Activated CD4-positive, alpha-beta T cell treated with anti-CD3 and anti-CD28 coated beads, Interleukin-2, amount 50 U/mL, for 4 hours (primary cell): ENCODE measurements around the gene DCC.

Source experiments
- DNase-seq, 2 experiments: peaks; one replicate each; pipeline ENCODE4 v3.0.0-alpha.2; 2020

The DCC gene

DNA sequence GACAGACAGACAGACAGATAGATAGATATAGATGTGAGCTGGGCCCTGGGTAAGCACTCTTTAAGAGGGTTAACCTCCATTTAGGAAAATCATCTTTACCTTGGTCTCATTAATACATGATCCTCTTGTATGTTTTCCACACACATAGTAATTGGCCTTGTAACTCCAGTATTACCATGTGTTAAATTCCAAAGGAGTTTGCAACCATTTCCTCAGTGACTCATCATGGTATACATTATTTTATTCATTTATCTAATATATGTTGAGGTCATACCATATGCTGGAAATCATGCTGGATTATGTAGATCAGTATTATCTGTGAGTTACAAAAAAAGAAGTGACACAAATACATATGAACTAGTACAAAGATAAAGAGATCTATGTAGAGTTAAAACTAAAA is 504.3 kb downstream of the DCC start:
- no peak for DNase-seq

DNA sequence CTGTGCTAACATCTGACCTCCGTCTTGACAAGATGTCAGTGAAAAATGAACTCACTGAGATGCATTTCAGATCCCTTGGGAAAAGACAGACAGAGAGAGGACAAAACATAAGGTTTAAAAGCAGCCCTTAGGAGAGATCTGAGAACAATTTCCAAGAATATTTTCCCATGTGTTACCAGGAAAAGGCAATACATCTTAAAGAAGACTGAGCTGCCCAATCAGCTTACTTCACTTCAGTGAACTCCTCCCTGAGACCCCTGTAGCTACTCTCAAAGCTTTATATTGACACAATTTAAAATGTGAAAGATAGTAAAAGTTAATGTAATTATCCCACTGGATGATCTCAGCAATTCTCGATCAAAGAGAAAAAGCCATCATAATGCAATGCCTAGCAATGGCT is 505.0 kb downstream of the DCC start:
- DNase-seq = no peak

GRCh38 chr18:52850031-52850560 is 510.1 kb downstream of the DCC start:
- no peak for DNase-seq

DNA sequence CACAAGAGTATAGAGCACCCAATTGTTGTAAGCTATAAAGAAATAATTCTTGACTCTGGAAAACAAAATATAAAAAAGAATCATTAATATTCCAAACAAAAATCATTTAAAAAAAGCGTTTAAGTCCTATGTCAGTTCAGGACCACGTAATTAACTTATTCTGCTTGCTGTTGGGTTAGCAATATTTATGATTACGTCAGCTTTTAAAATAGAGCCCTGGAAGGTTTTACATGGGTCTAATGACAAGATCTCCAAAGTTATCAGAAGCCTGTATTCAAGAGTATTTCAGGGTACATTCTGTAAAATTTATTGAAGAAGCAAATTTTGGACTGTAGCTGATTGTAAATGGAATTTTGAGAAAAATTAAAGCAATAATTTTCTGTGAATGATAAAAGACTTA is 521.6 kb downstream of the DCC start:
- no peak for DNase-seq

- DNase-seq = no peak
Observed at GRCh38 chr18:52869349-52869923, 529.4 kb downstream of the DCC start.

GRCh38 chr18:52869942-52870907 is 530.2 kb downstream of the DCC start:
- no peak for DNase-seq

GRCh38 chr18:52874774-52875173 is 534.8 kb downstream of the DCC start:
- DNase-seq = no peak

DNA sequence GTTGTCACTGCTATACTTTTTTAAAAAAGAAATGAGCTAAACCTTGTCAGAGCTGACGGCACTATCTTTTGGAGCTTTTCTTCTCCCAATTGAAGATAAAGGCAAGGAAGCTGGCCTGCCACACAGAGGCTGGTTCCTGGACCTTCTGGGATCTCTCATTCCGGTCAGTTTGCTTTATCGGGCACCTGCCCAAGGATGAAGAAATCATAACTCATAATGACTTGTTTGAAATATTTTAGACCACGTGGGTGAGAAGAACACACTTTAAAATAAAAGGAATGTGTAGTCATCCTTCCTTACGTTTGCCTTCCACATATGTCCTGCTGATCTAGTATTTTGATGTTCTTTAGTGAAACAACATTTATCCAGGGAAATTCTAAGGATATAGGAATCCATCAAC is 535.7 kb downstream of the DCC start:
- no peak for DNase-seq

GRCh38 chr18:52888014-52888413 is 548.0 kb downstream of the DCC start:
- no peak for DNase-seq

DNA sequence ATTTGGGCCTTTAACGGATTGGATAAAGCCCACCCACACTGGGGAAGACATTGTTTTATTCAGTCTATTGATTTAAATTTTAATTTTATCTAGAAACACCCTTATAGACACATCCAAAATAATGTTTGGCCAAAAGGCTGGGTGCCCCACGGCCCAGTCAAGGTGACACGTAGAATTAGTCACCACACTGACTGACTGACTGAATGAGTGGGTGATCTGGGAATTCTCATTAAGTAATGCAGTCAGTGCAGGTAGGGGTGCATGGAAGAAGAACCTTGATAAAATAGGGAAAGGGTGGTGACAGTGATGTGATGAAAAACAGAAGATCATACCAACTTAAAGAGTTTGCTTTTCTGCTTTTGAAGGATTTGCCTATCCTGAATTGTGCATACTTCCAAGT is 554.8 kb downstream of the DCC start:
- no peak for DNase-seq

DNA sequence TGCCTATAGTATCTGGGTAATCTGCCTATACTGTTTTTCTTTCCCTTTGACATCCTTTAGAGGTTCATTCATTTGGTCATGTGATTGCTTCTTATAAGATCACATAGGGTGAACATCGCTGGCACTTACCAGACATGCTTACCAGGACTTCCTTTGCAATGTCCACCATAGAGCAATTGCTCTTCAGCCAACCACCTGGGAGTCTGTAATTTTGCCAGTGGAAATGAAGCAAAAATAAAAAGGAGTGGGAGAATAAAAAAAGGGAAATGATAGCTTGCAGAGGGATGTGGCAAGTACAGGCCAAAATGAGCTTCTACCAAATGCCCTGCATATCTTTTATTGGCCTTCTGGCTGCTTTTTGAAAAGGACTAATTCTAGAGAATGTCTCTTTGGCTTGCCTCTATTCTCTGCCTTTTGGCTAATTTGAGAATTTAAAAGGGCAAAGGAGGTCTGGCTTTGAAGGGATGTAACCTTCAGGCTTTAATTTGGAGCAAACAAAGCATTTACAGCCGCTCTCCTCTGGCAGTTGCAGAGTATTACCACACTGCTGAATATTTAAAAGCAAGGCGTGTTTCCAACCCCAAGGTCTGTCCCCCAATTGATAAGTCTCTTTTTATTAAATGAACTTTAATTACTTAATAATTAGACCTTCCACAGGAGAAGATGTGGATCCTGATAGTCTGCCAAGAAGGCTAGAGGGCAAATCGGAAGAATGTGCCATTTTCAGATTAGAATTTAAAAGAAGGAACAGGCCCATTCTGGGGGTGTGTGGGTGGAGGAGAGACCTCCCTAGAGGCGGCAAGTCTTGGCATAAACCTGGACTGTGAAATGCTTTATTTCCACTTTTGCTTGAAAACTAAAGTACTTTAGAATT is 557.9 kb downstream of the DCC start:
- no peak for DNase-seq

- no peak for DNase-seq
Observed at GRCh38 chr18:52898485-52899058, 558.6 kb downstream of the DCC start.

DNA sequence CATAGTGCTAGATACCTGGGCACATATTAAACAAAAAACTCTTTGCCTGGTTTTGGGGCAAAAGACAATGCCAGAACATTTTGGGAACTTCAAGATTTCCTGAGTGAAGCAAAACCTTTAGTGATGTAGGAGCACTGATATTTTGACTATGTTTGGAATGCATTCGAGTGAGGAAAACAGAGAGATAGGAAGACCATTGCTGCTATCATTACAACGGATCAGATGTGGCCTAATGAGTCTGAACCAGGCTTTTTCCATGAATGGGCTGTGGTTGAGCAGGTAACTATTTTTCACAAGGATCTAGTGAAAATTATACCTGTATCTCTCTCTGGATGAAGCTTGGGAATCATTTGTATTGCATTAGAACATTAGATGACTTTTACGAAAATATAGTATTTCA is 562.2 kb downstream of the DCC start:
- no peak for DNase-seq

DNA sequence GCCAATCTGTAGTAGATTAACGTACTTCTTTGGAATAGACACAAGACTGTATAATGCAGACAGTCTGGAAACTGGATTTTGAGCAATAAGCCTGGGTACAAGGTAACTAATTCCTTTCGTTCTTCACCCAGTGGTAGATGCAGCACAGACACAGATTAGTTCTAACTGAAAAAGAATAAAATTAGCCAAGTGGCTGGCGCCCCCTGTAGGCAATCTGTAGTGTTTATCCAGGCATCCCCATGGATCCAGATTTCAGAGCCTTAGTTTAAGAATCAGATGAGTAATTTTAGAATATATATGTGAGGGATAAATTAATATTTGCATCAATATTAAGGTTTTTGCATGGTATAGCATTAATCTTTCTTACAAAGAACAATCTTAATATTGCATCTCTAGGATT is 563.9 kb downstream of the DCC start:
- DNase-seq = no peak

GRCh38 chr18:52907543-52908308 is 567.7 kb downstream of the DCC start:
- DNase-seq = no peak

DNA sequence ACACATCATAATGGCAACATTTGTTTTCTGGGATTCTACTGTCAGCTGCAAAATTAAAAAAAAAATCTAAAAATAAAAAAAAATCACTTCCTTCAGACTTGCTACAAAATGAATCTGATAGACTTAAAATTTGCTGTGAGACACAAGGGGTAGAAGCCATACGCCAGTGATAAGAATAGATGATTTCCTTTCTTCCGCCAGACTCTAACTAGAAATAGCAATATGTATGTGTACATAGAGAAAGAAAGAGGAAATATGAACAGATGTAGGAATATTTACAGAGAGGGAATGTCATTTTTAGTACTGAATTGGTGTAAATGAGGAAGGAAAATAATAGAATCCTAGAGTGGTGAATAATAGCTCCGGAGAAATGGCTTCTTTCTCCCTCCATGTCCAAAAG is 574.2 kb downstream of the DCC start:
- DNase-seq = no peak

DNA sequence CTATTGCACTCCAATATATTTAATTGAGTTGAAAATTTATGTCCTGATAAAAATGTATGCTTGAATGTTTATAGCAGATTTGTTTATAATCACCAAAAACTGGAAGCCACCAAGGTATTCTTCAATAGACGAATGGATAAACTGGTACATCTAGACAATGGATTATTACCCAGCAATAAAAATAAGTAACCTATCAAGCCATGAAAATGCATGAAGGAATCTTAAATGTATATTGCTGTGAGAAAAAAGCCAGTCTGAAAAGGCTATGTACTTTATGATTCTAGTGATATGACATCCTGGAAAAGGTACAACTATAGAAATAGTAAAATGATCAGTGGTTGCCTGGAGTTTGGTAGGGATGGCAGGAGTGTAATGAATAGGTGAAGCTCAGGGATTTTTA is 580.7 kb downstream of the DCC start:
- no peak for DNase-seq

DNA sequence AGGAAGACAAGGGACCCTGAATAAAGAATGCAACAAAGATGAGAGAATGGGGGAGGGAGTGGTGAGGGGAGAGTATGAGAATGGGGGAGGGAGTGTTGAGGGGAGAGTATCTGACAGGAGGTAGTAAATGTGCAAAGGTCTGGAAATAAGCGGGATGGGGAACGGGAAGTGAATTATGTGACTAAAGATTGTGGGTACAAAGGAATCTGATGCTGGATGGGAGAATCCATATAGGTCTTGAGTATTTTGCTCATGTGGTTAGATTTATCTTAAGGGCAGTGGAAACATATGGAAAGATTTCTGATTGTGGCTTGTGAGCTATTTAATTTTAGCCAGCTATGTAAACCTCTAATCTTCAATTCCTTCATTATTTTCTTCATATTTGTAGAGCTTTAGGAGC is 593.4 kb downstream of the DCC start:
- DNase-seq = no peak

- DNase-seq = no peak
Observed at GRCh38 chr18:52936931-52937330, 596.9 kb downstream of the DCC start.

DNA sequence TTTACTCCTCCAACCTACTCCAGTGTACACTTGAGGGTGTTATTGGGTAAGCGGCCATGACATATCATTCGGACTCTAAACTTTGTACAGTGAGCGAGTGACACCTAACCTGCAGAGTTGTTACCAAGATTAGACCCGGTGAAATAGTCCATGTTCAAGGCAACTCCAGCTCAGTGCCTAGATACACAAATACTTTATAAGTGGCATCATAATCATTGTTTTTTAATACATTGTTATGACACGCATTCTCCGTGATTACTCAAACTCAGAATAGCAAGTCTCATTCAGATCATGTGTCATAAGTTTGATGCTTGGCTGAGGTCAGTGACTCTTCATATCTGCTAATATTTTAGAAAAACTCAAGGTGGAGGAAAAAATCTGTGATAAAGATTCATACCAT is 597.8 kb downstream of the DCC start:
- DNase-seq = no peak

DNA sequence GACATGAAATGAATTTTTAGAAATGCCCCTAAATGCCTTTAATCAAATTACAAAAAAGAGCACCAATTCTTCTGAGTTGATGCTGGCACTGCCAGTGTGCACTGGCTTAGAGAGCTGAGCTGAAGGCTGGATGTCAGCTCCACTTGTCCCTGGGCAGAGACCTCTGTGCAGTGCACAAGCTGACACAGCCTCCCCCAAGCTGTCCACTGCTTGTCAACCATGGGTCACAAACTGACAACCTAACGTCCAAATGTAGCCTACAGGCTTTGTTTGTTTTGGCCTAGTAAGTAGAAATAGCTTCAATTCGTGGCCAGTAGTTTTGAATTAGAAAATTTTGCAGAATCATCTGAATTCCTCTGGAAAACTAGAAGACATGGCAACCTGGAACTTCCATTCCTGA is 605.6 kb downstream of the DCC start:
- no peak for DNase-seq

DNA sequence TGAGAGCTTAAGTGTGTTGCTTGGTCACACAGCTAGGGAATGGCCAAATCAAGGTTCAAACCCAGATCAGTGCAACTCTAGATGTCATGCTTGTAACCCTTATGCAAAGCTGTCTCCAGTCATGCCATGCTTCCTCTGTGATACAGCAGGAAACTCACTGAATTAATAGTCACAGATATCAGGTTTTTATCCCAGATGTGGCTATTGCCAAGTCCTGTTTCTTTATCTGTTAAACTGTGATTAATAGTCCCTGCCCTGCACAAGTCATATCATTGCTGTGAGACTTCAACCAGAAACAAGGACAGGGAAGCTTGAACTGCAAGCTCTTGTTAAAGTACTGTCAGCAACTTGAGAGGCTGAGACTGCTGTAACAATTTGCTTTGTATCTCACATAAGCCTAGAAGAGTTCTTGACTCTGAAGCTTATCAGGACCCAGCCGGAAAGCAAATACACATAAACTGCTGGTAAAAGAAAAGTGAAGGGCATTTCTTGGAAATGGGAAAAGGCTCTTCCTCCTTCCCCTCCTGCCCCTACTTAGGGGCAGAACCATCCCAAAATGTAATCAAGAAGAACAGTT is 609.0 kb downstream of the DCC start:
- DNase-seq = no peak
